Muscle layer of duodenum (tissue), 2 donors: ENCODE results near the gene TIMM10.

Experiments
- H3K27ac ChIP-seq: one replicate; pipeline ENCODE4 v1.7.0; 2013; ENCODE audit warnings: mild to moderate bottlenecking, low read length
- H3K27me3 ChIP-seq: one replicate; pipeline ENCODE4 v1.7.0; 2013; ENCODE audit warnings: low read depth, mild to moderate bottlenecking, control low read depth, low read length
- H3K36me3 ChIP-seq, 2 donors: one replicate each; pipeline ENCODE4 v1.7.0; 2013; ENCODE audit warnings: low read length in 2 of 2, control low read depth in 1 of 2, mild to moderate bottlenecking in 1 of 2; ENCODE audit not compliant: insufficient read depth in 2 of 2, control insufficient read depth in 1 of 2
- H3K4me1 ChIP-seq, 2 donors: one replicate each; pipeline ENCODE4 v1.7.0; 2013; ENCODE audit warnings: low read length in 2 of 2, mild to moderate bottlenecking in 2 of 2, control low read depth in 1 of 2, moderate library complexity in 1 of 2; ENCODE audit not compliant: insufficient read depth in 2 of 2, control insufficient read depth in 1 of 2
- H3K4me3 ChIP-seq, 2 donors: one replicate each; pipeline ENCODE4 v1.7.0; 2013; ENCODE audit warnings: low read length in 2 of 2, low read depth in 1 of 2, mild to moderate bottlenecking in 1 of 2
- H3K9me3 ChIP-seq, 2 donors: one replicate each; pipeline ENCODE4 v1.7.0; 2013; ENCODE audit warnings: low read length in 2 of 2, control low read depth in 1 of 2, mild to moderate bottlenecking in 1 of 2; ENCODE audit not compliant: control insufficient read depth in 1 of 2
- donor health status: healthy.

TIMM10 gene

DNA sequence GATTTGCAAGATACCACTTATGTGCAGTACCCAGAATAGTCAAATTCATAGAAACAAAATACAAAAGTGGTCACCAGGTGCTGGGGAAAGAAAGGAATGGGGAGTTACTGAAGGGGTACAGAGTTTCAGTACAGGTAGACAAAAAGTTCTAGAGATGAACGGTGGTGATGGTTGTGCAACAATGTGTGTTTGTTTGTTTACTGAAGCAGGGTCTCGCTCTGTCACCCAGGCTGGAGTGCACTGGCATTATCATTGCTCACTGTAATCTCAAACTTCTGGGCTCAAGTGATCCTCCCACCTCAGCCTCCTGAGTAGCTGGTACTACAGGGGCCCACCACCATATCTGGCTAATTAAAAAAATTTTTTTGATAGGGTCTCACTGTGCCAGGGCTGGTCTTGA lies 24.8 kb upstream of the TIMM10 start:
- H3K27ac ChIP-seq, result no peak overlapping the region
- H3K36me3 ChIP-seq, result peaks cover 66 to 71% of the 10 kb centered on the region in 2 donors
- H3K4me1 ChIP-seq, result no peaks in the 10 kb centered on the region
- H3K27me3 ChIP-seq, result no peaks in the 10 kb centered on the region
- no peak overlapping the region for H3K4me3 ChIP-seq
- no peaks in the 10 kb centered on the region for H3K9me3 ChIP-seq

DNA sequence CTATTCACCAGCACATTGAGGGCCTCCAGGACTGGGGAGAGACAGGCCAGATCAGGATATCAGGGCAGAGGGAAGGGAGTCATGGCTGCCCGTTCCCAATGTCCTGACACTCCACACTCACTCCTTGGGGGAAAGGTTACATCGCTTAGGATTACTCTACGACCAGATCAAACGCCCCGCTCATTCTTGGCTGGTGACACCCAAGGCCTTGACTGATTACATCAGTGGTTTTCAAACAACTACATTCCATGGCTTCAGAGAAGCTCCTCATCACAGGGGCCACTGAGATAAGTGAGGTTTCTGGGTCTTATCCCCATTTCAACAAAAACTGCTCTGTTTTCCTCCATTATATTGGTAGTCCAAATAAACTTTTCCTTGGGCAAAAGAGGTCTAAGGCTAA lies 21.9 kb upstream of the TIMM10 start:
- no peak overlapping the region for H3K4me3 ChIP-seq
- H3K4me1 ChIP-seq, result no peaks in the 10 kb centered on the region
- H3K36me3 ChIP-seq, result peaks cover 51 to 68% of the 10 kb centered on the region in 2 donors
- no peaks in the 10 kb centered on the region for H3K27me3 ChIP-seq
- no peaks in the 10 kb centered on the region for H3K9me3 ChIP-seq
- H3K27ac ChIP-seq, result no peak overlapping the region

DNA sequence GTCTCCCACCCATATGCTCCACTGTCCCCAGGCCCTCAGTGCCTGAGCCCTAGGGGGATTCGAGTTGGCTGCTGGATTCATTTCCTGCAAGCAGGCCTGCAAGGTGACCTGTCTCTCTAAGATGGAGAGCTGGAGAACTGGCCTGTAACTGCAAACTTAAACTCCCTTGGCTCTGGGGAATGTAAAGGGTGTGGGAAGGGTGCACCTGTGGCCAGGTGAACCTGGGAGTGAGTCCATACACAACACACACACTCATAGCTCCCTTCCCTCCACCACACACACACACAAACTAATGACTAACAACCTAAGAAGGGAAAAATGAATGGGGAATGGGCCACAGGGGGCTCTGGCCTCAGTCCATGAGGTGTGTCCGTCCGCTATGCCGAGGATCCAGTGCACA lies 21.4 kb upstream of the TIMM10 start:
- H3K4me1 ChIP-seq, result no peaks in the 10 kb centered on the region
- no peak overlapping the region for H3K4me3 ChIP-seq
- no peaks in the 10 kb centered on the region for H3K9me3 ChIP-seq
- H3K36me3 ChIP-seq, result peaks cover 49 to 68% of the 10 kb centered on the region in 2 donors
- H3K27me3 ChIP-seq, result no peaks in the 10 kb centered on the region
- no peak overlapping the region for H3K27ac ChIP-seq

DNA sequence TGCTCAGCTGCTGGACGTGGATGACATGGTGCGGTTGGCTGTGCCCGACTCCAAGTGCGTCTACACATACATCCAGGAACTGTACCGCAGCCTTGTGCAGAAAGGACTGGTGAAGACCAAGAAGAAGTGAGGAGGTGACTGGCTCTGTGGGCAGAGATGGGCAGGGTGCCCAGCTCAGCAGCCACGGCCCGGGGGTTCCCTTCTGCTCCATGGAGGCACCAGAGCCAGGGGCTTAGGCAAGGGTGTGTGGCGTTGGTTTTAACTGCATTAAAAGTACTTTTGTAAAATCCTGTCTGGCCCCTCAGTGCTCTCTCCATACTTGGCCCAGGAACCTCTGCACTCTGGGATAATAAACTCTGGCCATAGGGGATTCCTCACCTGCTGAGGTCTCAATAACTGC lies 19.4 kb upstream of the TIMM10 start:
- Histone ChIP-seq H3K9me3 (no peaks in the 10 kb centered on the region), H3K36me3 (peaks cover 44 to 52% of the 10 kb centered on the region in 2 donors), H3K27me3 (no peaks in the 10 kb centered on the region), H3K4me1 (no peaks in the 10 kb centered on the region), H3K4me3 (no peak overlapping the region), H3K27ac (no peak overlapping the region)

DNA sequence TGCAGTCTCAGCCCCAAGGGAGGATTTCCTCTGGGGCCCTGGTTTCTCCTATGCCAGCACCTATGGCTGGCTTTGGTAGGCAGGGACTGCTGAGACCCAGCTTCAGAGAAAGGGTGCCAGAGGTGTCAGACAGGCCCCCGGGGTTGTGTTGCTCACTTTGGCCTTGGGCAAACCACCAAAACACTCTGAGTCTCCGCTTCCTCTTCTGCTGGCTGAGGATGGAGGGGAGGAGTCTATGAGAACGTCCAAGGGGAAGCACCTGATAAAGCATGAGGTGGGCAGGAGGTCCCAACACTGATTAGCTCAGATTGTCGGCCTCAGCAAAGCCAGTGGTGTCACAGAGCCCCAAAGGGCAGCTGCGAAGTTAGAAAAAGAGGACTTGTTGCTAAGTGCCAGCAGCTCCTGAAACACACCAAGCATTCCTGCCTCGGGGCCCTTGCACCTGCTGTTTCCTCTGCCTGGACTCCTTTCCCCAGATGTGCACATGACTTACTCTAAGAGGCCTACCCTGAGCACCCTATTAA lies 17.4 kb upstream of the TIMM10 start:
- no peaks in the 10 kb centered on the region for H3K9me3 ChIP-seq
- H3K36me3 ChIP-seq, result peaks cover 30 to 34% of the 10 kb centered on the region in 2 donors
- no peak overlapping the region for H3K27ac ChIP-seq
- H3K4me3 ChIP-seq, result no peak overlapping the region
- H3K27me3 ChIP-seq, result no peaks in the 10 kb centered on the region
- no peaks in the 10 kb centered on the region for H3K4me1 ChIP-seq

DNA sequence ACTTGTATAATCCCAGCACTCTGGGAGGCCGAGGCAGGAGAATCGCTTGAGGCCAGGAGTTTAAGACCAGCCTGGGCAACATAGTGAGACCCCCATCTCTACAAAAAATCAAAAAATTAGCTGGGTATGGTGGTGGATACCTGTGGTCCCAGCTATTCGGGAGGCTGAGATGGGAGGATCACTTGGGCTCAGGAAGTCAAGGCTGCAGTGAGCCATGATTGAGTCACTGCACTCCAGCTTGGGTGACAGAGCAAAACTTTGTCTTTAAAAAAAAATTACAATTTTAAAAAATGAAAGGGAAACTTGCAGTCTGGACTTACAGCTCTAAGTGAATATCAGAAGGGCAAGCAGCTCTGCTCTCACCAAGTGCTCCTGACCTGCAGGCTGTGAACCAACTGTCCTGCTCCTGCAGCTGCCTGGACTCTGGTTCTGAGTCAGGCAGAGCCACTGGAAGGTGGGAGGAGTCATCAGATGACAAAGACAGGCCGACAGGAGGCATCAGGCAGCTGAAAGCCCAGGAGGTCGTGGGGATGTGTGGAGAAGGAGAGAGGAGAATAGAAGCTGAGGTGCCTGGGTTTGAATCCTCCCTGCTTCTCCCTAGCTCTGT lies 16.4 kb upstream of the TIMM10 start:
- Histone ChIP-seq H3K27me3 (no peaks in the 10 kb centered on the region), H3K9me3 (no peaks in the 10 kb centered on the region), H3K4me1 (no peaks in the 10 kb centered on the region), H3K36me3 (peaks cover 21 to 25% of the 10 kb centered on the region in 2 donors), H3K27ac (no peak overlapping the region), H3K4me3 (no peak overlapping the region)

DNA sequence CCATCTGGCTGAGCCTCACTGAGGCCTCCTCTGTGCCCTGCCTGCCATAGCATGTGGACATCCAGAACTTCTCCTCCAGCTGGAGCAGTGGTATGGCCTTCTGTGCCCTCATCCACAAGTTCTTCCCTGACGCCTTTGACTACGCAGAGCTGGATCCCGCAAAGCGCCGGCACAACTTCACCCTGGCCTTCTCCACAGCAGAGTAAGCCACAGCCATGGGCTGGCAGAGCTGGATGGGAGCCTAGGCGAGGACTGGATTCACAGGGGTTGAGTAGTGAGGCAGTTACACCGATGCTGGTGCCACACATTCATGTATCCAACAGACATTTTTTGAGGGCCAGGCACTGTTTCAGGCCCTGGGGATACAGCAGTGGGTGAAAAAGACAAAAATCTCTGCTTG lies 15.9 kb upstream of the TIMM10 start:
- Histone ChIP-seq H3K4me1 (no peaks in the 10 kb centered on the region), H3K27me3 (no peaks in the 10 kb centered on the region), H3K36me3 (peaks cover 16 to 20% of the 10 kb centered on the region in 2 donors), H3K4me3 (no peak overlapping the region), H3K9me3 (no peaks in the 10 kb centered on the region), H3K27ac (no peak overlapping the region)

DNA sequence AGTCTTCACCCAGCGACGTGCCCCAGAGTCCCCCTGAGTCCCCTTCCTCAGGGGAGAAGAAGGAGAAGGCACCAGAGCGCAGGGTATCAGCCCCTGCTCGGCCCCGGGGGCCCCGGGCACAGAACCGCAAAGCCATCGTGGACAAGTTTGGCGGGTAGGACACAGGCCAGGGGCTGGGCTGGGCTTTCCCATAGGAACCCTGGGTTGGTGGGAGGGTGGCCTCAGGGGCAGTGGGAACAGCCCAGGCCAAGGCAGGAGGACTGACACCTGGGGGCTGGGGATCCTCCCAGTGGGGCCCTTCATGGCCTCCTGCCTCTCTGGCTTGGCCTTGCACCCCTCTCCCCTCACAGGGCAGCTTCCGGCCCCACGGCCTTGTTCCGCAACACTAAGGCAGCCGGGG lies 15.3 kb upstream of the TIMM10 start:
- H3K36me3 ChIP-seq, result peaks cover 13 to 17% of the 10 kb centered on the region in 2 donors
- H3K9me3 ChIP-seq, result no peaks in the 10 kb centered on the region
- H3K27ac ChIP-seq, result no peak overlapping the region
- no peaks in the 10 kb centered on the region for H3K27me3 ChIP-seq
- no peak overlapping the region for H3K4me3 ChIP-seq
- H3K4me1 ChIP-seq, result no peaks in the 10 kb centered on the region

DNA sequence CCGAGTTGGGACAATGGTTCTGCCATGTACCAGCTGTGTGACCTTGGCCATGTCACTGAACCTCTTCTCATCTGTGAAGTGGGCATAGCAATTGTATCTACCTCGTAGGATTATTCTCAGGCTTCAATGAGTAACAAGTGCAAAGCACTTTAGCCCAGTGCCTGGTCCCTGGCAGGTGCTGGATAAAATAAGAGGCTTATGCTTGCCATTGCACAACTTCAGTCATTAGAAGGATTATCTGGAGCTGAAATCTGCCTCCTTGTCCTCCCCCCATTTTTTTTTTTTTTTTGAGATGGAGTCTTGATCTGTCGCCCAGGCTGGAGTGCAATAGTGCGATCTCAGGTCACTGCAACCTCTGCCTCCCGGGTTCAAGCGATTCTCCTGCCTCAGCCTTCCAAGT lies 14.0 kb upstream of the TIMM10 start:
- H3K4me3 ChIP-seq, result no peak overlapping the region
- peaks cover 1 to 4% of the 10 kb centered on the region in 2 donors for H3K36me3 ChIP-seq
- H3K9me3 ChIP-seq, result no peaks in the 10 kb centered on the region
- H3K27me3 ChIP-seq, result no peaks in the 10 kb centered on the region
- H3K4me1 ChIP-seq, result no peaks in the 10 kb centered on the region
- H3K27ac ChIP-seq, result no peak overlapping the region

DNA sequence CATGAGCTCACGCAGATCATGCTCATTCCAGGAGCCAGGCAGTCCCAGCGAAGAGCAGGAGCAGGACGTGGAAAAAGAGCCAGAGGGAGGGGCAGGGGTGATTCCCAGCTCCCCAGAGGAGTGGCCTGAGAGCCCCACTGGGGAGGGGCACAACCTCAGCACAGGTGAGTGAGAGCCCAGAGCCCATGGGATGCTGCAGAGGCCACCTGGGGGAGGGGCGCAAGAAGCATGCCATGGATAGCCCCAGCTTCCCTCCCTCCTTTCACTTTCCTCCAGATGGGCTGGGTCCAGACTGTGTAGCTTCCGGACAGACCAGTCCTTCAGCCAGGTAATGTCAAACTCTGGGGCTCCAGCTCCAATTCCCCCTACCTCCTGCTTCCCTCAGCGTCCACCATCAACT lies 13.0 kb upstream of the TIMM10 start:
- Histone ChIP-seq H3K27me3 (no peaks in the 10 kb centered on the region), H3K4me3 (no peak overlapping the region), H3K36me3 (no peaks in the 10 kb centered on the region), H3K27ac (no peak overlapping the region), H3K4me1 (no peaks in the 10 kb centered on the region), H3K9me3 (no peaks in the 10 kb centered on the region)

DNA sequence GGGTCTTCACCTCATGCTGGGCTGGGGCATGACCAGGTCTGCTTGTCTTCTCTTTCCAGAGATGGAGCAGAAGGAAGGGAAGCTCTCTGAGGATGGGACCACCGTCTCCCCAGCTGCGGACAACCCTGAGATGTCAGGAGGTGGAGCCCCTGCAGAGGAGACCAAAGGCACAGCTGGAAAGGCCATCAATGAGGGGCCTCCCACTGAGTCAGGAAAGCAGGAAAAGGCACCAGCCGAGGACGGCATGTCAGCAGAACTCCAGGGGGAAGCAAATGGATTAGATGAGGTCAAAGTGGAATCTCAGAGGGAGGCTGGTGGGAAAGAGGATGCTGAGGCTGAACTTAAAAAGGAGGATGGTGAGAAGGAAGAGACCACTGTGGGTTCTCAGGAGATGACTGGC lies 12.0 kb upstream of the TIMM10 start:
- Histone ChIP-seq H3K4me1 (no peaks in the 10 kb centered on the region), H3K27me3 (no peaks in the 10 kb centered on the region), H3K27ac (no peak overlapping the region), H3K4me3 (no peak overlapping the region), H3K9me3 (no peaks in the 10 kb centered on the region), H3K36me3 (no peaks in the 10 kb centered on the region)

DNA sequence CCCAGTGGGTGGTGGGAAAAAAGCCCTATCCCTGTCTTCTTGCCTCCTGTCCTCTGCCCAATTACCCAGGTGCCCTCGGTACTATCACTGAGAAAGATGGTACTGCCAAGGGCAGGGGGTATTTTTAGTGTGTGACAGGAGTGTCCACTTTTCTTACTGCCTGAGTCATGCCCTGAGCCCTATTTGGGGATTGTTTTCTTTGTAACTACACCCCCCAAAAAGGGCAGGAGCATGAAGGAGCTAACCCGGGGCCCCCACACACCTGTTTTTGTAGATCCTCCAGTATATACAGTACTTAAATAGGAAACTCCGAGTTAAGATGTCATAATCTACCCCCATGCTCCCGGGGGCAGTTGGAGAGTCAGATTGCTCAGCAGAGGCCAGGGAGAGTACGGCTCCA lies 10.6 kb upstream of the TIMM10 start:
- H3K27ac ChIP-seq, result no peak overlapping the region
- H3K27me3 ChIP-seq, result no peaks in the 10 kb centered on the region
- no peaks in the 10 kb centered on the region for H3K4me1 ChIP-seq
- H3K36me3 ChIP-seq, result no peaks in the 10 kb centered on the region
- H3K4me3 ChIP-seq, result no peak overlapping the region
- H3K9me3 ChIP-seq, result no peaks in the 10 kb centered on the region
